Small intestine (tissue), 7 donors: ENCODE measurements around the gene TNFSF12. TPM values are rescaled to one million over a fixed set of nuclear protein-coding genes. Genes with fewer than 3 reads are reported as not detected.

ENCODE experiments used
- DNase-seq, 2 donors: peaks; one replicate each; pipeline versions ENCODE4 v3.0.0 to v3.0.0-alpha.2; 2013
- FAIRE-seq: peaks from 2 replicates; lab custom pipeline; 2012; peaks lifted over from hg19 to GRCh38; lab: Jason Lieb, UNC
- H3K27ac ChIP-seq, 3 donors: one replicate each; pipeline ENCODE4 v1.5.1; 2013; ENCODE audit warnings: low read length in 2 of 3, mild to moderate bottlenecking in 2 of 3, control low read depth in 1 of 3, inconsistent platforms in 1 of 3, low read depth in 1 of 3, moderate library complexity in 1 of 3
- H3K27me3 ChIP-seq, 3 donors: one replicate each; pipeline ENCODE4 v1.6.1; 2013; ENCODE audit warnings: low read length in 3 of 3, inconsistent platforms in 1 of 3; ENCODE audit not compliant: control insufficient read depth in 3 of 3, insufficient read depth in 3 of 3
- H3K36me3 ChIP-seq, 3 donors: one replicate each; pipeline ENCODE4 v1.6.1; 2013; ENCODE audit warnings: low read length in 3 of 3, inconsistent platforms in 1 of 3, low read depth in 1 of 3, mild to moderate bottlenecking in 1 of 3, moderate library complexity in 1 of 3; ENCODE audit not compliant: control insufficient read depth in 3 of 3, insufficient read depth in 2 of 3
- H3K4me1 ChIP-seq, 3 donors: one replicate each; pipeline ENCODE4 v1.6.1; 2013; ENCODE audit warnings: low read length in 2 of 3, inconsistent platforms in 1 of 3, low read depth in 1 of 3, mild to moderate bottlenecking in 1 of 3, moderate library complexity in 1 of 3; ENCODE audit not compliant: control insufficient read depth in 3 of 3, insufficient read depth in 2 of 3
- H3K4me3 ChIP-seq, 3 donors: one replicate each; pipeline ENCODE4 v1.5.1; 2013; ENCODE audit warnings: low read length in 3 of 3, control low read depth in 1 of 3, inconsistent platforms in 1 of 3, low read depth in 1 of 3, mild to moderate bottlenecking in 1 of 3, moderate library complexity in 1 of 3
- H3K9me3 ChIP-seq, 2 donors: one replicate each; pipeline ENCODE4 v1.6.1; 2013; ENCODE audit warnings: low read depth in 1 of 2, low read length in 1 of 2; ENCODE audit not compliant: control insufficient read depth in 2 of 2, insufficient read depth in 1 of 2
- WGBS, 3 donors: extraction: QIAGEN DNeasy Blood & Tissue Kit; methylation state at CpG; one replicate each; pipeline ENCODE4 v1.1.7; 2013; 5-methylcytosine and 5-hydroxymethylcytosine counted together
- polyA plus RNA-seq, 4 donors: library from polyadenylated mRNA; stranded (reverse) in 3 of 4; unstranded in 1 of 4; fragments of 200-250 nt in 3 of 4; fragments of 120-200 nt in 1 of 4; gene quantifications; one replicate each; pipeline versions ENCODE4 v1.2.1 to v1.2.3, GENCODE V29; 2013
- donor health status: healthy with polysubstance abuse.
- donor health status: control.
- donor health status: control.
- donor health status: Bipolar disorder and iron deficiency.
- donor health status: healthy.

TNFSF12 gene
- polyA plus RNA-seq, 4 donors: 8.1 to 31.1 (median 22.1) TPM

GRCh38 chr17:7551396-7551795 lies 2.5 kb downstream of the TNFSF12 start:
- Histone ChIP-seq H3K27ac (peak overlapping the region in 2 of 3 donors; percentile 27 to 88), H3K27me3 (no peaks in the 10 kb centered on the region), H3K4me3 (peak overlapping the region in 1 of 3 donors; percentile 16), H3K4me1 (peaks cover 2 to 52% (median 2%) of the 10 kb centered on the region in 3 donors), H3K9me3 (no peaks in the 10 kb centered on the region), H3K36me3 (peaks cover 0 to 18% (median 0%) of the 10 kb centered on the region in 3 donors)
- no peak for FAIRE-seq
- WGBS, 3 donors: 23 to 60% (median 36%) methylated on average over 4 of the region's 4 CpGs
- DNase-seq: peak; percentile 52 to 90

GRCh38 chr17:7552621-7553051 lies 3.8 kb downstream of the TNFSF12 start:
- no peaks in the 10 kb centered on the region for H3K9me3 ChIP-seq
- FAIRE-seq: no peak
- no peaks in the 10 kb centered on the region for H3K27me3 ChIP-seq
- DNase-seq: peak in 1 of 2 donors; percentile 31
- H3K4me1 ChIP-seq: peaks cover 2 to 58% (median 6%) of the 10 kb centered on the region in 3 donors
- peak overlapping the region in 1 of 3 donors; percentile 20 for H3K27ac ChIP-seq
- 68 to 90% (median 79%) methylated on average over 6 of the region's 6 CpGs for WGBS, 3 donors
- H3K36me3 ChIP-seq: peaks cover 0 to 24% (median 0%) of the 10 kb centered on the region in 3 donors
- H3K4me3 ChIP-seq: no peak overlapping the region

- H3K4me1 ChIP-seq: peaks cover 2 to 61% (median 7%) of the 10 kb centered on the region in 3 donors
- no peak overlapping the region for H3K4me3 ChIP-seq
- no peaks in the 10 kb centered on the region for H3K27me3 ChIP-seq
- FAIRE-seq: no peak
- 91 to 100% (median 93%) methylated on average over 1 of the region's 1 CpG for WGBS, 3 donors
- DNase-seq: no peak
- H3K27ac ChIP-seq: peak overlapping the region in 2 of 3 donors; percentile 20 to 49
- H3K9me3 ChIP-seq: no peaks in the 10 kb centered on the region
- H3K36me3 ChIP-seq: peaks cover 0 to 24% (median 0%) of the 10 kb centered on the region in 3 donors
Measured at GRCh38 chr17:7553356-7553755, 4.5 kb downstream of the TNFSF12 start.

GRCh38 chr17:7555320-7555948 lies 6.6 kb downstream of the TNFSF12 start:
- DNase-seq (no peak), FAIRE-seq (no peak)
- WGBS, 3 donors: 73 to 87% (median 87%) methylated on average over 10 of the region's 10 CpGs
- no peaks in the 10 kb centered on the region for H3K9me3 ChIP-seq
- no peak overlapping the region for H3K27ac ChIP-seq
- peaks cover 2 to 67% (median 7%) of the 10 kb centered on the region in 3 donors for H3K4me1 ChIP-seq
- H3K36me3 ChIP-seq: peaks cover 0 to 31% (median 0%) of the 10 kb centered on the region in 3 donors
- H3K27me3 ChIP-seq: no peaks in the 10 kb centered on the region
- no peak overlapping the region for H3K4me3 ChIP-seq

GRCh38 chr17:7556627-7557026 lies 7.8 kb downstream of the TNFSF12 start:
- Histone ChIP-seq H3K27ac (peak overlapping the region; percentile 79 to 97 (median 95)), H3K4me1 (peaks cover 0 to 60% (median 5%) of the 10 kb centered on the region in 3 donors), H3K4me3 (peak overlapping the region in 2 of 3 donors; percentile 49 to 66), H3K27me3 (no peaks in the 10 kb centered on the region), H3K9me3 (no peaks in the 10 kb centered on the region), H3K36me3 (peaks cover 0 to 27% (median 0%) of the 10 kb centered on the region in 3 donors)
- 24 to 73% (median 43%) methylated on average over 12 of the region's 12 CpGs for WGBS, 3 donors
- FAIRE-seq (no peak), DNase-seq (peak; percentile 49 to 57)

- no peaks in the 10 kb centered on the region for H3K9me3 ChIP-seq
- FAIRE-seq (no peak), DNase-seq (peak; percentile 86 to 91)
- peaks cover 0 to 55% (median 5%) of the 10 kb centered on the region in 3 donors for H3K4me1 ChIP-seq
- peak overlapping the region; percentile 79 to 97 (median 95) for H3K27ac ChIP-seq
- peaks cover 0 to 27% (median 0%) of the 10 kb centered on the region in 3 donors for H3K36me3 ChIP-seq
- WGBS, 3 donors: 24 to 50% (median 29%) methylated on average over 17 to 19 of the region's 19 CpGs
- peak overlapping the region in 2 of 3 donors; percentile 49 to 66 for H3K4me3 ChIP-seq
- no peaks in the 10 kb centered on the region for H3K27me3 ChIP-seq
Measured at GRCh38 chr17:7557147-7557764, 8.4 kb downstream of the TNFSF12 start.

GRCh38 chr17:7557775-7558543 lies 9.1 kb downstream of the TNFSF12 start:
- peak; percentile 95 to 97 for DNase-seq

More at GRCh38 chr17:7557775-7558543, 9.1 kb downstream of the TNFSF12 start:
- Histone ChIP-seq H3K9me3 (no peaks in the 10 kb centered on the region), H3K4me3 (peak overlapping the region in 2 of 3 donors; percentile 32 to 66), H3K27ac (peak overlapping the region; percentile 79 to 97 (median 95)), H3K36me3 (peaks cover 0 to 30% (median 0%) of the 10 kb centered on the region in 3 donors), H3K27me3 (no peaks in the 10 kb centered on the region), H3K4me1 (peaks cover 3 to 56% (median 5%) of the 10 kb centered on the region in 3 donors)
- no peak for FAIRE-seq
- WGBS, 3 donors: 8 to 17% (median 13%) methylated on average over 19 to 21 of the region's 21 CpGs
